H1 (cell line): ENCODE results near the gene ADM2. TPM values are rescaled to one million over a fixed set of nuclear protein-coding genes. Genes with fewer than 3 reads are reported as not detected.
A peak's percentile ranks its signal among the peaks of the same experiment; 100 is the strongest.

Source experiments
- CTCF ChIA-PET: fragments of 300-600 bp; sonication (Branson Sonifier 250); formaldehyde crosslinking; loops from one replicate; lab custom pipeline; 2021; ENCODE audit not compliant: partially characterized antibody; lab: Charles Lee
- POLR2A ChIA-PET: fragments of 300-600 bp; sonication (Branson Sonifier 250); formaldehyde crosslinking; loops from one replicate; lab custom pipeline; 2021; ENCODE audit warnings: inconsistent platforms; ENCODE audit not compliant: partially characterized antibody; lab: Charles Lee
- DNase-seq, 2 experiments: peaks; one replicate each; pipeline versions ENCODE4 v3.0.0 to v3.0.0-alpha.2; 2010 to 2022; ENCODE audit warnings: low spot score in 2 of 2, low read depth in 1 of 2, mixed read lengths in 1 of 2
- FAIRE-seq: peaks from 2 replicates; lab custom pipeline; 2011; peaks lifted over from hg19 to GRCh38; lab: Jason Lieb, UNC
- H2AFZ ChIP-seq: 2 replicates; pipeline ENCODE4 v1.8.1; 2012; ENCODE audit warnings: low read length, inconsistent platforms
- H2AK5ac ChIP-seq: 2 replicates; pipeline ENCODE4 v1.6.1; 2013; ENCODE audit warnings: low read depth, low read length
- H2BK120ac ChIP-seq: replicated peaks from 2 replicates; pipeline ENCODE3; 2013; ENCODE audit warnings: low read depth, low read length, inconsistent platforms
- H2BK12ac ChIP-seq: 2 replicates; pipeline ENCODE4 v1.6.1; 2013; ENCODE audit warnings: low read depth, low read length
- H2BK15ac ChIP-seq: 2 replicates; pipeline ENCODE4 v1.6.1; 2013; ENCODE audit warnings: low read length
- H2BK20ac ChIP-seq: 2 replicates; pipeline ENCODE4 v1.6.1; 2013; ENCODE audit warnings: low read length
- H2BK5ac ChIP-seq: 2 replicates; pipeline ENCODE4 v1.6.1; 2013; ENCODE audit warnings: low read depth, low read length
- H3K14ac ChIP-seq: 2 replicates; pipeline ENCODE4 v1.6.1; 2013; ENCODE audit warnings: inconsistent platforms; ENCODE audit not compliant: insufficient read length
- H3K18ac ChIP-seq: 2 replicates; pipeline ENCODE4 v1.6.1; 2013; ENCODE audit warnings: low read length; ENCODE audit errors: extremely low read depth
- H3K23ac ChIP-seq: 2 replicates; pipeline ENCODE4 v1.6.1; 2013; ENCODE audit warnings: inconsistent platforms; ENCODE audit not compliant: insufficient read length
- H3K23me2 ChIP-seq: 2 replicates; pipeline ENCODE4 v1.6.1; 2013; ENCODE audit warnings: low read depth, low read length
- H3K27ac ChIP-seq: 2 replicates; pipeline ENCODE4 v1.6.1; 2011; ENCODE audit warnings: low read depth, low read length, inconsistent platforms
- H3K27me3 ChIP-seq, 4 experiments: replicated peaks in 1 of 4; 1 replicate in 1 of 4; 2 replicates in 3 of 4; pipeline versions ENCODE4 v1.6.1 to v1.8.1; 2011 to 2013; ENCODE audit warnings: low read length in 3 of 4, mild to moderate bottlenecking in 3 of 4, inconsistent platforms in 2 of 4, mixed read lengths in 2 of 4, moderate library complexity in 1 of 4; ENCODE audit not compliant: control insufficient read depth in 3 of 4, insufficient read depth in 3 of 4; ENCODE audit errors: extremely low read depth in 1 of 4
- H3K36me3 ChIP-seq, 4 experiments: 2 replicates each; pipeline versions ENCODE4 v1.6.1 to v1.8.1; 2011 to 2013; ENCODE audit warnings: mild to moderate bottlenecking in 4 of 4, low read length in 3 of 4, moderate library complexity in 2 of 4, control low read depth in 1 of 4, inconsistent platforms in 1 of 4; ENCODE audit not compliant: insufficient read depth in 4 of 4, control insufficient read depth in 2 of 4
- H3K4ac ChIP-seq: replicated peaks from 2 replicates; pipeline ENCODE3; 2013; ENCODE audit warnings: low read length, low read depth, mixed read lengths, inconsistent platforms; ENCODE audit not compliant: insufficient read length
- H3K4me1 ChIP-seq, 4 experiments: replicated peaks in 1 of 4; 1 replicate in 1 of 4; 2 replicates in 3 of 4; pipeline versions ENCODE4 v1.6.1 to v1.8.1; 2011 to 2013; ENCODE audit warnings: low read length in 3 of 4, inconsistent platforms in 2 of 4, mixed read lengths in 1 of 4; ENCODE audit not compliant: insufficient read depth in 4 of 4, control insufficient read depth in 3 of 4
- H3K4me2 ChIP-seq, 2 experiments: 2 replicates each; pipeline versions ENCODE4 v1.6.1 to v1.8.1; 2011 to 2013; ENCODE audit warnings: low read depth in 2 of 2, low read length in 2 of 2, control low read depth in 1 of 2, inconsistent platforms in 1 of 2, mild to moderate bottlenecking in 1 of 2; ENCODE audit not compliant: insufficient read depth in 1 of 2
- H3K4me3 ChIP-seq, 4 experiments: fragments of 200-600, 300-600 bp in 1 of 4; sonication (generic), shearing (Covaris generic), sonication (Bioruptor Twin) in 1 of 4; 2 replicates each; pipeline versions ENCODE4 v1.5.1 to v1.8.1; 2011 to 2016; ENCODE audit warnings: low read length in 4 of 4, low read depth in 3 of 4, control low read depth in 2 of 4, inconsistent platforms in 2 of 4, mild to moderate bottlenecking in 2 of 4, mixed read lengths in 1 of 4, moderate library complexity in 1 of 4; ENCODE audit not compliant: insufficient read depth in 2 of 4; ENCODE audit errors: extremely low read depth in 1 of 4
- H3K56ac ChIP-seq: replicated peaks from 2 replicates; pipeline ENCODE3; 2013; ENCODE audit warnings: low read depth, mild to moderate bottlenecking, mixed read lengths, low read length, inconsistent platforms; ENCODE audit not compliant: insufficient read length
- H3K79me1 ChIP-seq: 2 replicates; pipeline ENCODE4 v1.6.1; 2013; ENCODE audit warnings: low read depth, low read length, control low read depth
- H3K79me2 ChIP-seq, 2 experiments: 2 replicates each; pipeline versions ENCODE4 v1.6.1 to v1.8.1; 2012 to 2013; ENCODE audit warnings: low read length in 2 of 2, mild to moderate bottlenecking in 2 of 2, inconsistent platforms in 1 of 2; ENCODE audit not compliant: insufficient read depth in 2 of 2, control insufficient read depth in 1 of 2
- H3K9ac ChIP-seq, 4 experiments: replicated peaks in 1 of 4; 1 replicate in 1 of 4; 2 replicates in 3 of 4; pipeline versions ENCODE4 v1.6.1 to v1.8.1; 2011 to 2013; ENCODE audit warnings: low read depth in 3 of 4, low read length in 3 of 4, control low read depth in 2 of 4, mild to moderate bottlenecking in 2 of 4, moderate library complexity in 2 of 4, inconsistent platforms in 1 of 4; ENCODE audit errors: extremely low read depth in 1 of 4
- H3K9me3 ChIP-seq, 2 experiments: 2 replicates each; pipeline versions ENCODE4 v1.6.1 to v1.8.1; 2012 to 2013; ENCODE audit warnings: mild to moderate bottlenecking in 2 of 2, moderate library complexity in 2 of 2, control low read depth in 1 of 2, inconsistent platforms in 1 of 2, low read depth in 1 of 2, low read length in 1 of 2, mixed read lengths in 1 of 2; ENCODE audit not compliant: insufficient read depth in 2 of 2
- H4K20me1 ChIP-seq, 2 experiments: replicated peaks in 1 of 2; 2 replicates each; pipeline versions ENCODE3 to v1.8.1; 2011 to 2013; ENCODE audit warnings: inconsistent platforms in 2 of 2, low read length in 2 of 2, mild to moderate bottlenecking in 1 of 2; ENCODE audit not compliant: insufficient read depth in 2 of 2, control insufficient read depth in 1 of 2
- H4K5ac ChIP-seq: 2 replicates; pipeline ENCODE4 v1.6.1; 2013; ENCODE audit warnings: low read length, low read depth, mixed read lengths, inconsistent platforms; ENCODE audit not compliant: insufficient read length
- H4K8ac ChIP-seq: 2 replicates; pipeline ENCODE4 v1.8.0; 2013; ENCODE audit warnings: mild to moderate bottlenecking, moderate library complexity, low read length, inconsistent platforms; ENCODE audit not compliant: insufficient read depth; ENCODE audit errors: extremely low read depth
- H4K91ac ChIP-seq: replicated peaks from 2 replicates; pipeline ENCODE3; 2013; ENCODE audit warnings: low read length, mixed read lengths, inconsistent platforms; ENCODE audit not compliant: insufficient read length
- MAFK ChIP-seq: IDR thresholded peaks from 2 replicates; pipeline ENCODE4 v1.6.1; 2012; ENCODE audit warnings: low read depth, mild to moderate bottlenecking, improper control_type of control experiment, low read length
- RXRA ChIP-seq: IDR thresholded peaks from 2 replicates; pipeline ENCODE4 v1.6.1; 2011; ENCODE audit warnings: low read depth, mild to moderate bottlenecking, low read length, moderate library complexity; ENCODE audit not compliant: insufficient read depth
- SIX5 ChIP-seq: IDR thresholded peaks from 2 replicates; pipeline ENCODE4 v1.6.1; 2011; ENCODE audit warnings: mild to moderate bottlenecking, low read depth, low read length
- SP4 ChIP-seq: IDR thresholded peaks from 2 replicates; pipeline ENCODE4 v1.6.1; 2012; ENCODE audit warnings: low read length, inconsistent platforms
- TAF1 ChIP-seq: IDR thresholded peaks from 2 replicates; pipeline ENCODE4 v1.6.1; 2011; ENCODE audit warnings: mild to moderate bottlenecking, low read depth, low read length
- WGBS, 2 experiments: shearing (Covaris generic) in 1 of 2; methylation state at CpG; one replicate each; pipeline versions ENCODE4 v1.1.6 to v1.1.7; 2013 to 2015; ENCODE audit warnings: low lambda C conversion rate in 2 of 2, mixed read lengths in 2 of 2, inconsistent platforms in 1 of 2, low coverage in 1 of 2, missing lambda C conversion rate in 1 of 2; ENCODE audit not compliant: insufficient replicate concordance in 2 of 2, insufficient coverage in 1 of 2, insufficient read length in 1 of 2; ENCODE audit errors: extremely low coverage in 1 of 2, missing lambda C conversion rate in 1 of 2; 5-methylcytosine and 5-hydroxymethylcytosine counted together
- polyA plus RNA-seq, 7 experiments: library from polyadenylated mRNA; depleted of rRNA in 3 of 7; stranded (reverse) in 5 of 7; unstranded in 2 of 7; fragments of >200 nt in 5 of 7; fragments of 200-250 nt in 2 of 7; gene quantifications; 1 replicate in 5 of 7; 2 replicates in 1 of 7; 4 replicates in 1 of 7; pipeline versions ENCODE4 v1.2.1 to v1.2.3, GENCODE V29; 2011 to 2013; ENCODE audit warnings: missing spikeins in 2 of 7, mixed read lengths in 2 of 7
- total RNA-seq: library from RNA; stranded (reverse); fragmentation: NEBNext Ultra II Directional; extraction: Animal tissue kit (Norgen Biotek cat#: 25700); gene quantifications from 2 replicates; pipeline ENCODE4 v1.2.1, GENCODE V29; 2021

Gene ADM2
- total and polyA plus RNA-seq, 2 of the 8 experiments (the other 6 are each of a cell fraction or from before 2014, with no cell fraction given): 3.3 to 7.5 TPM

DNA sequence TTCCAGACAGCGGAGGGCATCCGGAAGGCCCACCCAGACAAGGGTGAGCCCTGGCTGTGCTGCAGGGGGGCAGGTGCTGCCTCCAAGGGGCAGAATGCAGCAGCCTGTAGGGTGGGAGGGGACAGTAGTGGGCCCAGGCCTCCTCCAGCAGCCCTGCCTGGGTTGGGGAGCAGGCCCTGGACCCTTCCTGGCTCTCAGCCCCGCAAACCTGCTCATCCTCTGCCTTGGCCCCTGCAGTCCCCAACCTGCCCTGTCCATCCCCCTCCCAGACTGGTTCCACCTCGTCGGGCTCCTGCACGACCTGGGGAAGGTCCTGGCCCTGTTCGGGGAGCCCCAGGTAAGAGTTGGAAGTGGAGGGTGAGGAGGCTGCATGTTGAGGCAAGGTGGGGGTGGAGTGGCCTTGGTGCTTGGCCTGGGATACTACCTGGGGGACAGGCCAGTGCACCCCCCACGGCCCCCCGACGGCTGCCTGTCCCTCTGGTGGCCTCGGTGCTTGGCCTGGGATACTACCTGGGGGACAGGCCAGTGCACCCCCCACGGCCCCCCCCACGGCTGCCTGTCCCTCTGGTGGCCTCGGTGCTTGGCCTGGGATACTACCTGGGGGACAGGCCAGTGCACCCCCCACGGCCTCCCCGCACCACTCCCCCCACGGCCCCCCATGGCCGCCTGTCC lies 6.8 kb downstream of the ADM2 start:
- Histone ChIP-seq H3K4me3 (no peak overlapping the region), H4K91ac (no peak overlapping the region)
- TF ChIP-seq TAF1 (no peak), RXRA (no peak), SP4 (no peak), SIX5 (no peak), MAFK (no peak)

More for the DNA sequence above, 6.8 kb downstream of the ADM2 start:
- WGBS, 2 experiments: 89% methylated on average over 8 of the region's 18 CpGs; no CpG with 5 or more reads in 1 of the 2 experiments
- Histone ChIP-seq H3K27me3 (peaks cover 0 to 2% (median 0%) of the 10 kb centered on the region in 4 experiments; a peak in 1 of 7 replicates), H3K9ac (no peak overlapping the region), H3K4me1 (no peaks in the 10 kb centered on the region; a peak in 1 of 7 replicates), H3K23me2 (no peaks in the 10 kb centered on the region), H2BK20ac (no peak overlapping the region), H3K9me3 (no peaks in the 10 kb centered on the region), H2BK12ac (no peak overlapping the region), H4K5ac (no peak overlapping the region), H2AFZ (no peak overlapping the region), H4K20me1 (peaks cover 0 to 2% of the 10 kb centered on the region in 2 experiments), H3K14ac (no peak overlapping the region), H2BK120ac (no peak overlapping the region), H2BK15ac (no peak overlapping the region), H3K4ac (no peak overlapping the region), H3K56ac (no peak overlapping the region), H3K4me2 (no peak overlapping the region), H2AK5ac (no peak overlapping the region), H4K8ac (peak overlapping the region; percentile 85; the same call in 1 of the 2 replicates), H3K36me3 (no peaks in the 10 kb centered on the region), H2BK5ac (no peak overlapping the region), H3K79me2 (no peaks in the 10 kb centered on the region), H3K79me1 (no peaks in the 10 kb centered on the region), H3K18ac (no peak overlapping the region), H3K27ac (no peak overlapping the region), H3K23ac (no peak overlapping the region)
- CTCF ChIA-PET: no interaction called here
- POLR2A ChIA-PET: no interaction called here
- no peak for DNase-seq
- no peak for FAIRE-seq
